Gastroesophageal sphincter (tissue), 3 donors: ENCODE data around the gene TMEM242.

Experiments
- POLR2A ChIP-seq, 2 donors: fragments of 450-650 bp; IDR thresholded peaks; one replicate each; pipeline ENCODE4 v1.6.1; 2017; ENCODE audit warnings: antibody characterized with exemption in 2 of 2, mild to moderate bottlenecking in 2 of 2, moderate library complexity in 1 of 2
- POLR2AphosphoS5 ChIP-seq: sonication (generic); formaldehyde crosslinking; IDR thresholded peaks from one replicate; pipeline ENCODE4 v1.6.1; 2017; ENCODE audit warnings: antibody characterized with exemption
- TF ChIP-seq, protein P1 (sequence below), 4 experiments: fragments of 200-600 bp in 2 of 4; fragments of 450-650 bp in 2 of 4; sonication (generic) in 1 of 4; IDR thresholded peaks; one replicate each; pipeline ENCODE4 v1.5.1; 2017 to 2019; ENCODE audit warnings: antibody characterized with exemption in 4 of 4, mild to moderate bottlenecking in 2 of 4, moderate library complexity in 2 of 4

- TF ChIP-seq, protein P1, sequence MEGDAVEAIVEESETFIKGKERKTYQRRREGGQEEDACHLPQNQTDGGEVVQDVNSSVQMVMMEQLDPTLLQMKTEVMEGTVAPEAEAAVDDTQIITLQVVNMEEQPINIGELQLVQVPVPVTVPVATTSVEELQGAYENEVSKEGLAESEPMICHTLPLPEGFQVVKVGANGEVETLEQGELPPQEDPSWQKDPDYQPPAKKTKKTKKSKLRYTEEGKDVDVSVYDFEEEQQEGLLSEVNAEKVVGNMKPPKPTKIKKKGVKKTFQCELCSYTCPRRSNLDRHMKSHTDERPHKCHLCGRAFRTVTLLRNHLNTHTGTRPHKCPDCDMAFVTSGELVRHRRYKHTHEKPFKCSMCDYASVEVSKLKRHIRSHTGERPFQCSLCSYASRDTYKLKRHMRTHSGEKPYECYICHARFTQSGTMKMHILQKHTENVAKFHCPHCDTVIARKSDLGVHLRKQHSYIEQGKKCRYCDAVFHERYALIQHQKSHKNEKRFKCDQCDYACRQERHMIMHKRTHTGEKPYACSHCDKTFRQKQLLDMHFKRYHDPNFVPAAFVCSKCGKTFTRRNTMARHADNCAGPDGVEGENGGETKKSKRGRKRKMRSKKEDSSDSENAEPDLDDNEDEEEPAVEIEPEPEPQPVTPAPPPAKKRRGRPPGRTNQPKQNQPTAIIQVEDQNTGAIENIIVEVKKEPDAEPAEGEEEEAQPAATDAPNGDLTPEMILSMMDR (IDR thresholded peaks at IDR 0.05): no peak
- TF ChIP-seq POLR2A (IDR thresholded peaks at IDR 0.05) (no peak), POLR2AphosphoS5 (no peak)
These were observed 50.9 kb downstream of the TMEM242 start for GRCh38 chr6:157272372-157272771.
